Endodermal cell (in vitro differentiated cells): Measurements from ENCODE around the gene IL12RB2. TPM values are rescaled to one million over a fixed set of nuclear protein-coding genes. Genes with fewer than 3 reads are reported as not detected.
A peak's percentile ranks its signal among the peaks of the same experiment; 100 is the strongest.

ENCODE experiments used
- DNase-seq: peaks from one replicate; pipeline ENCODE4 v3.0.0-alpha.2; 2017
- H3K27ac ChIP-seq: 2 replicates; pipeline ENCODE4 v1.5.1; 2013; ENCODE audit warnings: mild to moderate bottlenecking, low read depth, low read length, moderate library complexity
- H3K27me3 ChIP-seq: 2 replicates; pipeline ENCODE4 v1.6.1; 2013; ENCODE audit warnings: mild to moderate bottlenecking, low read length, moderate library complexity; ENCODE audit not compliant: insufficient read depth, control insufficient read depth, poor library complexity, severe bottlenecking
- H3K36me3 ChIP-seq: 2 replicates; pipeline ENCODE4 v1.7.0; 2013; ENCODE audit warnings: mild to moderate bottlenecking, low read length, moderate library complexity; ENCODE audit not compliant: control insufficient read depth, insufficient read depth
- H3K4me1 ChIP-seq: one replicate; pipeline ENCODE4 v1.7.0; 2013; ENCODE audit warnings: low read length; ENCODE audit not compliant: control insufficient read depth, insufficient read depth
- H3K4me3 ChIP-seq: 2 replicates; pipeline ENCODE4 v1.5.1; 2013; ENCODE audit warnings: mild to moderate bottlenecking, low read length, moderate library complexity
- H3K9ac ChIP-seq: 2 replicates; pipeline ENCODE4 v1.6.1; 2013; ENCODE audit warnings: mild to moderate bottlenecking, low read length, moderate library complexity; ENCODE audit not compliant: poor library complexity, severe bottlenecking; ENCODE audit errors: extremely low read depth
- H3K9me3 ChIP-seq: 2 replicates; pipeline ENCODE4 v1.6.1; 2013; ENCODE audit warnings: mild to moderate bottlenecking, low read length, moderate library complexity; ENCODE audit not compliant: control insufficient read depth
- H3K27ac Mint-ChIP-seq: 2 replicates; pipeline ENCODE4 v1.8.0; 2020; ENCODE audit warnings: mixed read lengths
- H3K27me3 Mint-ChIP-seq: 2 replicates; pipeline ENCODE4 v1.8.0; 2021; ENCODE audit warnings: mild to moderate bottlenecking, mixed read lengths; ENCODE audit not compliant: insufficient read depth
- H3K36me3 Mint-ChIP-seq: 2 replicates; pipeline ENCODE4 v1.8.0; 2020; ENCODE audit warnings: low read depth, mixed read lengths
- H3K4me1 Mint-ChIP-seq: 2 replicates; pipeline ENCODE4 v1.8.0; 2020; ENCODE audit warnings: mixed read lengths
- H3K4me3 Mint-ChIP-seq: 2 replicates; pipeline ENCODE4 v1.8.0; 2020; ENCODE audit warnings: mild to moderate bottlenecking, moderate library complexity, mixed read lengths
- H3K9me3 Mint-ChIP-seq: 2 replicates; pipeline ENCODE4 v1.8.0; 2020; ENCODE audit warnings: mild to moderate bottlenecking, mixed read lengths
- CTCF ChIP-seq: fragments of 200-600 bp; sonication (generic); conservative IDR thresholded peaks from 2 replicates; pipeline ENCODE4 v1.5.0; 2021; ENCODE audit warnings: antibody characterized with exemption, mild to moderate bottlenecking
- WGBS, 2 experiments: methylation state at CpG; one replicate each; pipeline versions ENCODE4 v1.1.5 to v1.1.7; 2013; ENCODE audit warnings: missing lambda C conversion rate in 2 of 2, mixed read lengths in 1 of 2; ENCODE audit not compliant: insufficient coverage in 1 of 2, insufficient read length in 1 of 2; 5-methylcytosine and 5-hydroxymethylcytosine counted together
- total RNA-seq, 2 donors: library from RNA; stranded (reverse); fragmentation: NEBNext Ultra II Directional in 1 of 2; extraction: Animal tissue kit (Norgen Biotek cat#: 25700) in 1 of 2; gene quantifications; 2 replicates in 1 of 2; 3 replicates in 1 of 2; pipeline ENCODE4 v1.2.1, GENCODE V29; 2021

The IL12RB2 gene
- total RNA-seq, 2 donors from 2014 or later = 0.29 TPM; not detected in 1

- H3K9me3 Mint-ChIP-seq = no peaks in the 10 kb centered on the region
- Histone ChIP-seq H3K36me3 (peaks cover 9% of the 10 kb centered on the region), H3K4me3 (no peak overlapping the region), H3K4me1 (no peaks in the 10 kb centered on the region), H3K27ac (no peak overlapping the region), H3K9ac (no peak overlapping the region), H3K9me3 (no peaks in the 10 kb centered on the region), H3K27me3 (no peaks in the 10 kb centered on the region)
- no peak overlapping the region for H3K4me3 Mint-ChIP-seq
- H3K27ac Mint-ChIP-seq = no peak overlapping the region
- no peak for TF ChIP-seq CTCF
- no peak for DNase-seq
- peaks cover 11% of the 10 kb centered on the region for H3K4me1 Mint-ChIP-seq
- WGBS, 2 experiments = 91 to 96% methylated on average over 5 to 6 of the region's 6 CpGs
- H3K36me3 Mint-ChIP-seq = peaks cover 1% of the 10 kb centered on the region
- H3K27me3 Mint-ChIP-seq = no peaks in the 10 kb centered on the region
Observed at GRCh38 chr1:67401443-67401842, 93.8 kb downstream of the IL12RB2 start.

- Mint-ChIP-seq H3K4me3 (no peak overlapping the region), H3K27me3 (no peaks in the 10 kb centered on the region), H3K4me1 (peaks cover 11% of the 10 kb centered on the region), H3K27ac (no peak overlapping the region), H3K36me3 (peaks cover under 1% of the 10 kb centered on the region), H3K9me3 (no peaks in the 10 kb centered on the region)
- no peaks in the 10 kb centered on the region for H3K4me1 ChIP-seq
- H3K4me3 ChIP-seq = no peak overlapping the region
- no peak overlapping the region for H3K27ac ChIP-seq
- TF ChIP-seq CTCF = no peak
- H3K36me3 ChIP-seq = peaks cover 16% of the 10 kb centered on the region
- H3K9me3 ChIP-seq = no peaks in the 10 kb centered on the region
- 61 to 71% methylated on average over 3 to 5 of the region's 5 CpGs for WGBS, 2 experiments
- no peak overlapping the region for H3K9ac ChIP-seq
- no peak for DNase-seq
- H3K27me3 ChIP-seq = no peaks in the 10 kb centered on the region
Observed at GRCh38 chr1:67404212-67404620, 96.5 kb downstream of the IL12RB2 start.

- no peak for TF ChIP-seq CTCF
Observed at GRCh38 chr1:67405473-67406245, 98.0 kb downstream of the IL12RB2 start.

More at GRCh38 chr1:67405473-67406245, 98.0 kb downstream of the IL12RB2 start:
- Mint-ChIP-seq H3K4me3 (no peak overlapping the region), H3K9me3 (no peaks in the 10 kb centered on the region), H3K36me3 (peaks cover 9% of the 10 kb centered on the region), H3K4me1 (peaks cover 11% of the 10 kb centered on the region), H3K27ac (peak overlapping the region; percentile 58), H3K27me3 (no peaks in the 10 kb centered on the region)
- H3K9me3 ChIP-seq = no peaks in the 10 kb centered on the region
- no peak overlapping the region for H3K4me3 ChIP-seq
- H3K27me3 ChIP-seq = no peaks in the 10 kb centered on the region
- H3K4me1 ChIP-seq = no peaks in the 10 kb centered on the region
- no peak overlapping the region for H3K27ac ChIP-seq
- WGBS, 2 experiments = 89 to 94% methylated on average over 2 to 3 of the region's 3 CpGs
- no peak overlapping the region for H3K9ac ChIP-seq
- H3K36me3 ChIP-seq = peaks cover 31% of the 10 kb centered on the region
- DNase-seq = no peak
